NCI-H2227 (cell line): ENCODE data around the gene LOXL1.
A peak's percentile ranks its signal among the peaks of the same experiment; 100 is the strongest.

Experiments used
- DNase-seq: peaks from one replicate; lab custom pipeline; 2025; ENCODE audit not compliant: unreplicated experiment; lab: John Stamatoyannopoulos, UW

Gene LOXL1

GRCh38 chr15:73926219-73927002 lies at the start of gene LOXL1:
LOXL1 (plus strand) TSS chr15:73926462; CDS start chr15:73926784, 322 bp downstream.
- peak; percentile 61 for DNase-seq

GRCh38 chr15:73879426-73879825 lies 46.8 kb upstream of the LOXL1 start:
- no peak for DNase-seq

GRCh38 chr15:73881579-73882320 lies 44.5 kb upstream of the LOXL1 start:
- DNase-seq = no peak

- no peak for DNase-seq
Measured at GRCh38 chr15:73882761-73883419, 43.4 kb upstream of the LOXL1 start.

GRCh38 chr15:73884159-73884558 lies 42.1 kb upstream of the LOXL1 start:
- DNase-seq = no peak

GRCh38 chr15:73885954-73886700 lies 40.1 kb upstream of the LOXL1 start:
- DNase-seq = no peak

- no peak for DNase-seq
Measured at GRCh38 chr15:73886717-73887345, 39.4 kb upstream of the LOXL1 start.

GRCh38 chr15:73887481-73887880 lies 38.8 kb upstream of the LOXL1 start:
- no peak for DNase-seq

- no peak for DNase-seq
Measured at GRCh38 chr15:73888224-73889041, 37.8 kb upstream of the LOXL1 start.

GRCh38 chr15:73889053-73889761 lies 37.1 kb upstream of the LOXL1 start:
- DNase-seq = no peak

- no peak for DNase-seq
Measured at GRCh38 chr15:73889762-73890124, 36.5 kb upstream of the LOXL1 start.

- no peak for DNase-seq
Measured at GRCh38 chr15:73891328-73892315, 34.6 kb upstream of the LOXL1 start.

GRCh38 chr15:73892446-73893226 lies 33.6 kb upstream of the LOXL1 start:
- no peak for DNase-seq

GRCh38 chr15:73894133-73894814 lies 32.0 kb upstream of the LOXL1 start:
- DNase-seq = no peak

GRCh38 chr15:73897441-73898261 lies 28.6 kb upstream of the LOXL1 start:
- no peak for DNase-seq
